BJ (cell line): Measurements from ENCODE around the gene FOXK2. TPM values are rescaled to one million over a fixed set of nuclear protein-coding genes. Genes with fewer than 3 reads are reported as not detected.

ENCODE experiments used
- CTCF ChIA-PET: fragments of 350-600 bp; formaldehyde crosslinking; extraction: SDS; loops from one replicate; lab custom pipeline; 2021; ENCODE audit warnings: antibody characterized with exemption, inconsistent platforms; lab: Yijun Ruan, JAX
- POLR2A ChIA-PET: fragments of 300-600 bp; sonication (Branson Sonifier 250); formaldehyde crosslinking; extraction: SDS; loops from one replicate; lab custom pipeline; 2021; ENCODE audit warnings: antibody characterized with exemption; lab: Charles Lee
- DNase-seq: peaks from one replicate; pipeline ENCODE4 v3.0.0-alpha.2; 2011; ENCODE audit warnings: low read depth
- H3K27me3 ChIP-seq: 2 replicates; pipeline ENCODE4 v1.6.0; 2011; ENCODE audit warnings: low read length; ENCODE audit not compliant: control insufficient read depth, insufficient read depth
- H3K36me3 ChIP-seq: 2 replicates; pipeline ENCODE4 v1.5.1; 2011; ENCODE audit warnings: low read length; ENCODE audit not compliant: control insufficient read depth, insufficient read depth
- H3K4me3 ChIP-seq: 2 replicates; pipeline ENCODE4 v1.5.1; 2011; ENCODE audit warnings: low read depth, mild to moderate bottlenecking, control low read depth, low read length
- CTCF ChIP-seq: IDR thresholded peaks from 2 replicates; pipeline ENCODE4 v1.5.1; 2011; ENCODE audit warnings: low read depth, mild to moderate bottlenecking, control low read depth, inconsistent platforms, low read length, moderate library complexity; ENCODE audit not compliant: insufficient read depth
- polyA plus RNA-seq: library from polyadenylated mRNA; depleted of rRNA; stranded (reverse); fragments of >200 nt; gene quantifications from 2 replicates; pipeline ENCODE4 v1.2.3, GENCODE V29; 2011; rRNA removed

FOXK2 gene
- polyA plus RNA-seq, 1 experiment: 19.2 TPM

DNA sequence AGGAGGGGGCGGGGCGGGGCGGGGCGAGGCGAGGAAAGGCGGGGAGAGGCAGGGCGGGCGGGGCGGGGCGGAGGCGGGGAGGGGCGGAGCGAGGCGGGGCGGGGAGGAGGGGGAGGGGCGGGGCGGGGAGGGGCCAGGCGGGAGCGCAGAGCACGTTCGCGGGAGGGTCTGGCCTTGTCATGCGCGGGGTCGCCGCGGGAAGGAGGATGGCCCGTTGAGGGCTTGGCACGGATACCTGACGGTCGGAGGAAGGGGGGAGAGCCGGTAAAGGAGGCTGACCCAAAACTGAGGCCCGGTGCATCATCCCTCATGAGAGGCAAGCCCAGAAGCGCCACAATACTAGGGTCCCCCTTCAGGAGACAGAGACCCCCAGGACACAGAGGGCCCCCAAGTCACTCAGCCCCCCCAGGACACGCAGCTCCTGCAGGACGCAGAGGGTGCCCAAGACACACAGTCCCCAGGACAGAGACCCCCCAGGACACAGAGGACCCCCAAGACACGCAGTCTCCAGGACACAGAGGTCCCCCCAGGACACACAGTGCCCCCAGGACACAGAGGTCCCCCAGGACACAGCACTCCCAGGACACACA is 129.3 kb downstream of the FOXK2 start:
- no peak for DNase-seq
- no peaks in the 10 kb centered on the region for H3K27me3 ChIP-seq
- ChIA-PET CTCF (no interaction called here), POLR2A (no interaction called here)
- peak overlapping the region; percentile 62 for H3K4me3 ChIP-seq
- TF ChIP-seq CTCF: no peak
- peaks cover 3% of the 10 kb centered on the region; the same call in 1 of the 2 replicates for H3K36me3 ChIP-seq

DNA sequence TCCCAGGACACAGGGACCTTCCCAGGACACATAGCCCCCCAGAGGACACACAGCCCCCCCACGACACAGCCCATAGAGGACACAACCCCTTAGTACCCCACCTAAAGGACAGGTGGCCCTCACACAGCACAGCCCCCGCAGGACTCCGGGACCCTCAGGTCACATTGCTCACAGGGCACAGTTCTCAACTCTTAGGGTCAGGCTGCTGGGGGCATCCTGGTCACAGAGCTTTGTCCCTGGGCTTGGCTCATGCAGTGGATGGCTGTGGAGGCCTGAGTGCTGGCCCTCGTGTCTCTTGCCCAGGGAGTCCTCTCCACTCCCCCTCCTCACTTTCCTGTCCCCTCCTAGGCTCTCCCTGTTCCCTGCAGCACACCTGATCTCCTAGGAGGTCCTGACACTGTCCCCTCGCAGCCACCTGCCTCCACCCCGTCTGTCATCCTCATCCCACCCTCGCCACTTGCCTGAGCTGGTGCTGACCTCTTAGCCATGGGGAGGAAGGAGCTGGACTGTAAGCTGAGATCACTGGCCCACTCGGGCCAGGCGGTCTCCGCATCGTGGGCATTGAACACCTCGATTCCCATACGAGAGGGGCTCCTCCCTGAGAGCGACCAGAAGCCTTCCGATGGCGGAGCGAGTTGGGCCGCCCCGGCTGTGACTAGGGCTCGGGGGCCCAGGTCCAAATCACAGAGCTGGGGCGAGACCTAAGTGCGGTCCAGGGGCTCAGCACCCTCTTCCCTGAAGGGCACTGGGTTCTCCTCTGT is 130.1 kb downstream of the FOXK2 start:
- POLR2A ChIA-PET: no interaction called here
- Histone ChIP-seq H3K36me3 (no peaks in the 10 kb centered on the region), H3K4me3 (no peak overlapping the region), H3K27me3 (no peaks in the 10 kb centered on the region)
- CTCF ChIA-PET: no interaction called here
- DNase-seq: no peak
- TF ChIP-seq CTCF: no peak

- H3K4me3 ChIP-seq: no peak overlapping the region
- no peak for TF ChIP-seq CTCF
- no peaks in the 10 kb centered on the region for H3K36me3 ChIP-seq
- no peaks in the 10 kb centered on the region for H3K27me3 ChIP-seq
- ChIA-PET POLR2A (no interaction called here), CTCF (interaction anchor here (0.6 kb wide), 1 partner anchor 45 kb away, joined by 3 read pairs; no protein-coding TSS in a partner anchor)
- DNase-seq: no peak
Observed at GRCh38 chr17:82650723-82651122, 131.2 kb downstream of the FOXK2 start.

DNA sequence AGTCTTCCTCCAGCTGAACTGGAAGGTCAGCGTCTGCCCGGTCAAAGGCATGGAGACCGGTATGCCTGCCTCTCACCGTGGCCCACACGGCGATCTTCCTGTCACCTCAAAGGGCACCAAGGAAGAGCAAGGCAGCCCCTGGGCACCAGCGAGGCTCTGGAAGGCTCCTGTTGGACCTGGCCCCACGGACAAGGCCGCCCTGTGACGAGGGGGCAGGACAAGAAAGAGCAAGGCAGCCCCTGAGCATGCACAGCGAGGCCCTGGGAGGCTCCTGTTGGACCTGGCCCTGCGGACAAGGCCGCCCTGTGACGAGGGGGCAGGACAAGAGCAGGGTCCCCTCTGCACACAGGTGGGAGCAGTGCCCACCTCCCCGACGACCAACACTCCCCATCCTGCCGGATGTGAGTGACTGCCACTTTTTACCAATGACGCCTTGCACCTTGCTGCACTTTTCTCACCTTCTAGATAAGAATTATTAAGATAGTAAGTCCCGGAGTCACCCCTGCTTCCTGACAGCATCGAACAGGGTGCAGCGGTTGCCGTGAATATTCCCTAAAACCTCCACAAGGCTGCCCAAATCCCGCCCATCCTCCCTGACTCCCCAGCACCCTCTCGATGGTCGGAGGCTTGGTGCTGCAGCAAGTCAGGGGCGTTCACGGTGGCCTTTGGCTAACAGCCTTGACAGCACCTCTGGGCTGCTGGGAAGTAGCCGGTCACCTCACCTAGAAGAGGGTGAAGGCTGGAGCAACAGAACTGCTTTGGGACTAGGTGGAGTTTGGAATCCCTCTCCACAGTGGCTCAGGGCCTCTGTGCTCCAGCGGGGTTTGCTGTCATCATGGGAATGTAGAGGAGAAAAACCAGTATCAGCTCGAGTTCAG is 134.4 kb downstream of the FOXK2 start:
- CTCF ChIA-PET: no interaction called here
- H3K27me3 ChIP-seq: no peaks in the 10 kb centered on the region
- H3K36me3 ChIP-seq: no peaks in the 10 kb centered on the region
- no peak for TF ChIP-seq CTCF
- POLR2A ChIA-PET: no interaction called here
- DNase-seq: no peak
- H3K4me3 ChIP-seq: no peak overlapping the region

Other genes starting within 250 kb of the FOXK2 start
- gene CSNK1D, start 246.0 kb upstream of the FOXK2 start, polyA plus RNA-seq: 57.6 and 118 TPM in 2 replicates
- gene CD7, start 202.1 kb upstream of the FOXK2 start, polyA plus RNA-seq: 0.06 and 0.22 TPM in 2 replicates
- gene SECTM1, start 186.0 kb upstream of the FOXK2 start, polyA plus RNA-seq: 18.9 and 34.4 TPM in 2 replicates
- 0.06 TPM in 1 of 2 replicates, not detected in the other for gene TEX19, start 160.5 kb upstream of the FOXK2 start, polyA plus RNA-seq
- not detected in 2 replicates for gene UTS2R, start 148.0 kb upstream of the FOXK2 start, polyA plus RNA-seq
- gene HEXD, start 101.4 kb upstream of the FOXK2 start, polyA plus RNA-seq: 8.5 and 8.9 TPM in 2 replicates
- 21.3 and 37.9 TPM in 2 replicates for gene OGFOD3, start 101.1 kb upstream of the FOXK2 start, polyA plus RNA-seq
- 84.0 and 118 TPM in 2 replicates for gene CYBC1, start 69.0 kb upstream of the FOXK2 start, polyA plus RNA-seq
- 68.5 and 75.5 TPM in 2 replicates for gene NARF, start 61.0 kb upstream of the FOXK2 start, polyA plus RNA-seq
- gene WDR45B, start 128.7 kb downstream of the FOXK2 start, polyA plus RNA-seq: 116 and 141 TPM in 2 replicates
- gene RAB40B, start 179.0 kb downstream of the FOXK2 start, polyA plus RNA-seq: 4.9 and 9.4 TPM in 2 replicates
- 24.0 and 24.9 TPM in 2 replicates for gene FN3KRP, start 197.0 kb downstream of the FOXK2 start, polyA plus RNA-seq
- gene FN3K, start 215.9 kb downstream of the FOXK2 start, polyA plus RNA-seq: 1.1 and 1.2 TPM in 2 replicates
- 18.4 and 38.6 TPM in 2 replicates for gene TBCD, start 232.3 kb downstream of the FOXK2 start, polyA plus RNA-seq